HG03442 (cell line): ENCODE measurements around the gene SIK3.

ENCODE experiments used
- ATAC-seq: cut with Tn5 transposase; IDR thresholded peaks from one replicate; pipeline ENCODE4 v1.9.1; 2021; ENCODE audit warnings: mild to moderate bottlenecking, moderate library complexity; ENCODE audit not compliant: unreplicated experiment

Gene SIK3

DNA sequence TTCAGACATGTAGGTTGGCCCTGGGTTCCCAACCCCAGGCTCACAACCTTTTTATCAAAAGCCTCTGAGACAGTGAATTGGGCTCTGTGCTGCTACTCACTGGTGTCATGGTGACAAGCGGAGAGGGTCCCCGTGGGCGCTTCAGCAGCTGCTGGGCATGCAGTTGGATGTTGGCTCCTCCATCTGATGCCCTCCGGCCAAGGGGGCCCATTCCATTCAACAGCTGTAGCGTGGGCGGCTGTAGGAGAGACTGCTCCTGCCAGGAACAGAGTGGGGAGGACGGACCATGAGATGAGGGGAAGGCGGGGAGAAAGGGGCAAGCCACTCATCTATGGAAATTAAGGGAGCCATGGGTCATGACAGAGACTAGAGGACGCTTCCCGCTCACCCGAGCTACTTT, 224.8 kb downstream of the SIK3 start:
- no peak for ATAC-seq

DNA sequence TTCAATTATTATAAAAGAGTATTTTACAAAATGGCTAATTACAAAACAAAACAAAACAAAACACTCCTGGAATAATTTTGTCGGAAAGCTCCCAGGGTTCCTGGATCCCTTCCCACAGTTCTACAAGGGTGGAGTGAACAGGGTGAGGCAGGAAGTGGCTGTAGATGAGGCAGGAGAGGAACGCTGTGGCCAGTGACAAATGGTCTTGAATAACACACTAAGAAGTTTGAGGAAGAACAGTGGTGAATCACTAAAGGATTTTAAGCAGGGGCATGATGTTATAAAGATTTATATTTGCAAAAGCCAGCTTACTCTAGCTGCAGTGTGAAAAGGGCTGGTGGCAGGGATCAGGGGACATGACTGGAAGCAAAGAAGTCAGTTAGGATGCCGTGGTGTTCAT, 227.0 kb downstream of the SIK3 start:
- no peak for ATAC-seq

- ATAC-seq = no peak
Observed at GRCh38 chr11:116870054-116870453, 228.2 kb downstream of the SIK3 start.

DNA sequence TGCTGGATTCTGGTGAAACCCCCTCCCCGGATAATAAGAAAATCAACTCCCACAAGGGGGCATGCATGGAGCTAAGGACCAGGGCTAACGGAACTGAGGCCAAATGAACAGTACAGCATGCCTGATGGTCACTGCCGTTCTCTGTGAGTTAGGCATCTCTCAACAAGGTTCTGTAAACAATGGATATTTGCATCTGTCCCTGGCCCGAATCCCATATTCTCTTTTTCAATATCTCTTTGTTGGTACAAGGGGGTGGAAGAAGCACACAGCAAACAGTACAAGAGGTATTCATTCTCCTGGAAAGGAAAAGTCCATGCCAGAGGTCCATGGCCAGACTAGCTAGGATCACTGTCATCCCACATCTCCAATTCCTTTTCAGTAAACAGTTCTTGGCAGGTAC, 228.6 kb downstream of the SIK3 start:
- no peak for ATAC-seq

DNA sequence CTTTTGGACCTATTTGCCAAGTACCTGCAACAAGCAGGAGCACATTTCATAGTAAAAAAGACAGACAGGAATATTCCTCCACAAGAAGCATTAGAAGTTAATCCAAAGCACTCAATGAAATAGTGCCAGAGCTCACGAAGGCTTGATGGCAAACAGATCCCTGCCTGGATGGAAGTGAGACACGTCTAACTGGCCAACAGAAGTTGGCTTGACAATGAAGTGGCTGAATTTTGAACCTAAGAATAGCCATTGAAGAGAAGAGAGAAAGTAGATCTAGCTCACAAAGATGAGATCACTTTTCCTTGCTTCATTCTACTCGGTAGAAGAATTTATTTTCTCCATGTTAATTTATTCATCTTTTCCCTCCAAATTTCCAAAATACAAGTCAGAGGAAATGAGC, 230.2 kb downstream of the SIK3 start:
- ATAC-seq = no peak

DNA sequence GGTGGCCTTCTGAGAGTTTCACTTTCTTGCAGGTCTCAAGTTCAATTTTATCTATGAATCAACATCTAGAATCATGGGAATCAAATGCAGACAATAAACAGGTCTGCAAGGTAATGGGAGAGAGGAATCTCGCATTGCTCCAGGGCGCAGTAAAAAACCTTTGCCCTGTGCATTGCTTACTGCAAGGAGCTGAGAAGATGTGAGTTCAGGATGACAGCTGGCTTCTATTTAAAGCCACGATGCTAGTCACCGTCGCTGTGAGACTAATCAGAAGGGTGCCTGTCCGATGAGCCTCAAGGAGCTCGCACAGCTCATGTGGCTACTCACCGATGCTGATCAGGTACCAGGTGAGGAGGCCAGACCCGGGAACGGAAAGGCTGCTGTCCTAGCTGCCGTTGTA, 230.6 kb downstream of the SIK3 start:
- ATAC-seq = no peak

DNA sequence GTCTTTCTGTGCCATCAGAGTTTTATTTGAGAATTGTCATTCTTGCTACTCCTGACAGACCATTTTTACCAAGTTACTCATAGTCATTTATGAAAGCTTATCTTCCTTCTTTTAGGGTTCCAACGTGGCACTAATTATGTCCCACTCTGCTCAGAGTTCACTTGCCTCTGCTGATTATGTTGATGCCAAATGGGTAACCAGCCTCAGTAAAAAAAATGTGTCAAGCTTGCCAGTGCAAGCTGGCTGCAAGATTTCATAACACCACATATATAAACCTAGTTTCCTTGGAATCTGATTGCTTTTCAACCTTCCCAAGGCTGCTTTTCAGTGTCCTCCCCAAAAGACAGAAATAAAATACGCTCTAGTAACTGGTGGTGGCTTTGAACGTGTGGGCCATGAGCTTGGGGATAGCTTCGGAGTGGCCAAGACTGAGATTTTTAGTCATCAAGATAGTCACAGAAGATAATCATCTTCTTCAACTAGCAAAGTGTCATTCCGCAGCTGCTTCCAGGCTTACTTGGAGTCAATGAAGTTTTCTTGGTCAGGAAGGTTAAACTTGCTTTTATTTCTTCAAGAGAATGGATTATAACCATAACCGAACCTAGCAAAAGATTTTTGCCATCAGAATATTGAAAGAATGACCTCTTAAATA, 231.3 kb downstream of the SIK3 start:
- no peak for ATAC-seq

GRCh38 chr11:116865696-116866095, 232.5 kb downstream of the SIK3 start:
- ATAC-seq = no peak

- ATAC-seq = no peak
Observed at GRCh38 chr11:116864531-116864930, 233.7 kb downstream of the SIK3 start.

GRCh38 chr11:116862951-116863350, 235.3 kb downstream of the SIK3 start:
- ATAC-seq = no peak

- ATAC-seq = no peak
Observed at GRCh38 chr11:116862185-116862584, 236.0 kb downstream of the SIK3 start.

DNA sequence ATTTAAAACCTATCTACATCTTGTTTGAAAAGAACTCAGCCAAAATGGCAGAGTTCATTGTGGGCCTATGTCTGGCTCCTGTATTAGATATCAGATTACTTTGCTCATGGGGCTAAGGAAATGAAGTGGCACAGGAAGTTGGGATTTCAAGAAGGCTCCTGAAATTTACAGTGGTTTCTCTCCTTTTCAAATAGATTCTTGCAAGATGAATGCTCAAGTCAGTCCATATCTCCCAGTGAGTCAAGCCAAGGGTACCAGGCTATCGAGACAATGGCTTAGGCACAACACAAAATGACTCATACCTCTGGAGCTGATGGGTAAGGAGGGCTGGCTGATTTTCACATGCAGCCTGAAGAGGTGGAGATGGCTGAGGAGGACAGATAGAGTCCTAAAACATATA, 236.7 kb downstream of the SIK3 start:
- ATAC-seq = no peak

GRCh38 chr11:116860303-116860702, 237.9 kb downstream of the SIK3 start:
- ATAC-seq = no peak

DNA sequence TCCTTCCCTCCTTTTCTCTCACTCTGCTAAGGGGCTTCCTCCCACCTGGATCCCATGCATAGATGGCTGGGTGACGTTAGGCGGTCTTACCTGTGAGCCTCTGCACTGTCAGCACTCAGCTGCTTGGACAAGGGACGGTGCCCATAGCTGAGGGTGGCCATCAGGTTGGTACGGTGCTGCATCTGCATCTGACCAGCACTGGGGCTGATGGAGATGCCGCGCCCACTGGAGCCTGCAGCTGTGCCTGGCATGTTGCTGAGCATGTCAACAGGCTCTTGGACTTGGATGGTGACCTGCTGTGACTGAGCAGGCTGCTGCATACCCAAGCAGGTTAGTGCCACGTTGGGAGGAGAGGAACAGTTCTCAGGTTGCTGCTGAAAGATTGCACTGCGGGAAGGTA, 239.1 kb downstream of the SIK3 start:
- no peak for ATAC-seq

DNA sequence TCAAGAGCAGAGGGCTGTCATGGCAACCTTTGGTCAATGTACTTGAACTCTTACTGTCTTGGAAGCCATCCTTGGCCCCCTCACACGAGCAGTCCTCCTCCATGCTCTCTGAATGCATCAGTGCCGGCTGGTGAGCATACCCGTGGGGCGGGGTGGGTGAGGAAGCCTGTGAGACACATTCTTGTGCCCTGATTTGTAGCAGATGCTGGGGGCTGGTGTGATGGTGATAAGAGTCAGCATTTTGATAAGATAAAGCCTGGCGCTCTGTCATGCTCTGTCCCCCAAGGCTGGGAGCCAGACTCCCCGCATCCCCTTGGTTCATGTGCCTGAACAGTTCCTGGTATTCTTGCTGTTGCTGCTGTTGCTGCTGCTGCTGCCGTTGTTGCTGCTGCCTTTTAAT, 240.3 kb downstream of the SIK3 start:
- no peak for ATAC-seq

DNA sequence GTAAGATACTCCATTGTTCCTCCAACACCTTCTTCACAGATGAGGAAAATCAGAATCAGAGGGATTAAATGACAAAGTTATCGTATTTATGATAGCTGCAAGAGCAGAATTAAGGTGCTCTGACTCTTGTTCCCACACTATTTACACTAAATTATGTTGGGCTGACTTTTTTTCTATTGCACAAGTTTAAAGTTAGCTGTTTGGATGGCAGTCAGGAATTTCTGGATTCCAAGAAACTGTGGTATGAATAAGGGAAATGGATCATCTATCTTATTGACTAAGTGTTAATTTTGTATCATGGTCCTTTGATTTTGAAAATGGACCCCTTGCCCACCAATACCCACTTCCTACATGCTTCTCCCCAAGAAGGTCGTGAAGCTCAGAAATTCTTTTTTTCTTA, 240.9 kb downstream of the SIK3 start:
- no peak for ATAC-seq

DNA sequence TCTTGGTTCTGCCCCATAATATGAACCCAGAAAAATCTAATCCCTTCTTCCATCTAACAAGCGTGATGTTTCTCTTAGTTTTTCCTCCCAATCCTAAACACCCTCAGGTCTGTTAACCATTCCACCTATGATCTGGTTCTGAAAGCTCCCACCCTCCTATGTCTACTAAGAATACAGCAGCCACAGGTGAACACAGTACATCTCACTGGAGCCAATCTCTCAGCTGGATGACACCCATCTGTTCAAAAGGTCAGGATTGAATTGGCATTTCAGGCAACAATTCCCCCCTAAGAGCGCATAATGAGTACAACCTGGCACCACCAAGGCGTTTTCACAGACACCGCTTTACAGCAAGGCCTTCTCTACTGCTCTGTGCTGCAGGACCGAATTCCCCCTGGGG, 241.8 kb downstream of the SIK3 start:
- ATAC-seq = no peak

- no peak for ATAC-seq
Observed at GRCh38 chr11:116855413-116855812, 242.8 kb downstream of the SIK3 start.

- peak; percentile 97 for ATAC-seq
Observed at GRCh38 chr11:116853461-116854073, 244.7 kb downstream of the SIK3 start.

DNA sequence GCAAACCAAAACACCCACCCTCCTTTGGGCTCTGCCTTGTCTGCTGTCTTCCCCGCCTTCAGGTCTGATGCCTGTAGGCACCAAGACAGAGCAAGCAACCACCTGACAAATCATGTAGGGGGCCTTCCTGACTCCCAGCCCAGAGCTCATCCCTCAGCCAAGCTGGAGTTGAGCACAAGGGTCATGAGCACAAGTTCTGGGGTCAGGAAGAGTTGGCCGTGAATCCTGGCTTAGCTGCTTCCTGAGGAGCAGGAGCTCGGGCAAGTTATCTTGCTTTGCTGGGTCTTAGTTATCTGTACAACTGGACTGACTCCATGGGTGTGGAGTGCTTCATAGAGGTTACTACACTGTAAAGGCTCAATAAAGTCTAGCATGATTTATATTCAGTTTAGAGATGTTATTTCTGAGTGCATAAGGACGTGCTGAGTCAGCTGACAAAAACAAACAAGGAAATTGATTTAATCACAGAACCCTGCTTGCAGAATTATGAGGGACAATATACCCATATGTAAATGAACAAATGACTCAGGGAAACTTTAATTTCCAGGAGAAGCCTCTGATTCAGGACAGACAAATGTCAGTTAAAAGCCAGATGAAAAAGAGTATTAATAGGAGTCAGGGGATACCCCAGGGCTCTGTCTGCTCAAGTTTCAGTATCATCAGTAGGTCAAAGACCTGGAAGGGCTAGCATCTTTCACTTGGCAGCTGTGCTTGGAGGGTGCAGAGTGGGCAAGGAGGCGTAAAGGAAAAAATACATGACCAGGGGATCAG, 245.8 kb downstream of the SIK3 start:
- no peak for ATAC-seq

DNA sequence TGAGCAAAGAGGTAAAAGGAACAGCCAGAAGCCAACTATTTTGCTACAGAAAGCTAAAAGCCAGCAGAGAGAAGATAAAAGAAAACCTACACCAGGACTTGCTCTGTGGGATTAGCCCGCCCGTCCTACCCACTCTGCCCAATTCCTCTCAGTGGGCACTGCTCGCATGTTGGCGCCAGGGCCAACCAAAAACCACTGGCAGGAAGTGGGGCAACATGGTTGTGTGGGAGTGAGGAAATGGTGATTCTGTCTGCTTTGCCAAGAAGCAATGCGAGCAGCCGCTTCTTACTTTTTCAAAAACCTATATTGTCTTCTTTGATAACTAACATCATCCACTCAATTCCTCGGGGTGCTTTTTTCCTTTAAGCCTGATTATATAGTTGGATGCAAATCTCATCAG, 246.6 kb downstream of the SIK3 start:
- no peak for ATAC-seq

DNA sequence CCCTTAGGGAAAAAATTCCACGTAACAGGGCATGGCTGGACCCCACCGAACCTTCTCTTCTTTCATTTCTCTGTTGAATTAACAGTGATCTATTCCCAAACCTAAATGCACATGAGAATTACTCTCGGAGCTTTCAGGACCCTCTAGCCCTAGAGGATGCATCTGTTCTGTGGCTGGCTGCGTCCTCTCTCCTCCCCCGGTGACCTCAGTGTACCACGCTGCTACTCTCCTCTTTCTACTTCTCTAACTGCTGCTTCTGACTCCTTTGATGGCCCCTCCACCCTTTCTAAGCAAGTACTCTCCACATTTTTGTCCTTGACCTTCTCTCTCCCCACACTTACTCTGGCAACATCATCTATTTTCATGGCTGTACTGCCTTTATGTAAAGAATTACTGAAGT, 248.7 kb downstream of the SIK3 start:
- no peak for ATAC-seq
